GM12892 (cell line): ENCODE data around the gene RAB40B.

Experiments used
- POLR2A ChIP-seq: IDR thresholded peaks from 2 replicates; pipeline ENCODE4 v1.6.1; 2011; ENCODE audit warnings: low read depth, low read length, control low read depth
- TAF1 ChIP-seq: IDR thresholded peaks from 2 replicates; pipeline ENCODE4 v1.6.1; 2011; ENCODE audit warnings: low read depth, mild to moderate bottlenecking, control low read depth, low read length, borderline replicate concordance

DNA sequence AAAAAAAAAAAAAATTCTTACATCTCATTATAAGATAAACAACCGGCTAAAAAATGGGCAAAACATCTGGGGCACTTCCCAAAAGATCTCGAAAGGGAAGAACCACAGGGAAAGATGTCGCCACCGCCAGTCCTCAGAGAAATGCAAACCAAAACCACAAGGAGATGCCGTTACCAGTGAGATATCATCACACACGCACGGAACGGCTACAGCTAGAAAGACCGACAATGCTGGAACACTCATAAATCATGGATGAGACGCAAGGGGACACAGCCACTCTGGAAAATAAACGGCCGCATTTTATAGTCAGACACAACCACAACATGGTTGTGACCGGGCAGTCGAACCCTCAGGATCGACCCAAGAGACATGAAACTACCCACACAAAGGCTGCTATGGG is 74.8 kb downstream of the RAB40B start:
- TF ChIP-seq POLR2A (no peak), TAF1 (no peak)
